ENCODE results near the gene PRPF31. TPM values are rescaled to one million over a fixed set of nuclear protein-coding genes. Genes with fewer than 3 reads are reported as not detected.

Gene PRPF31
- total RNA-seq, 2 donors from 2014 or later: 26.1 to 46.2 TPM

DNA sequence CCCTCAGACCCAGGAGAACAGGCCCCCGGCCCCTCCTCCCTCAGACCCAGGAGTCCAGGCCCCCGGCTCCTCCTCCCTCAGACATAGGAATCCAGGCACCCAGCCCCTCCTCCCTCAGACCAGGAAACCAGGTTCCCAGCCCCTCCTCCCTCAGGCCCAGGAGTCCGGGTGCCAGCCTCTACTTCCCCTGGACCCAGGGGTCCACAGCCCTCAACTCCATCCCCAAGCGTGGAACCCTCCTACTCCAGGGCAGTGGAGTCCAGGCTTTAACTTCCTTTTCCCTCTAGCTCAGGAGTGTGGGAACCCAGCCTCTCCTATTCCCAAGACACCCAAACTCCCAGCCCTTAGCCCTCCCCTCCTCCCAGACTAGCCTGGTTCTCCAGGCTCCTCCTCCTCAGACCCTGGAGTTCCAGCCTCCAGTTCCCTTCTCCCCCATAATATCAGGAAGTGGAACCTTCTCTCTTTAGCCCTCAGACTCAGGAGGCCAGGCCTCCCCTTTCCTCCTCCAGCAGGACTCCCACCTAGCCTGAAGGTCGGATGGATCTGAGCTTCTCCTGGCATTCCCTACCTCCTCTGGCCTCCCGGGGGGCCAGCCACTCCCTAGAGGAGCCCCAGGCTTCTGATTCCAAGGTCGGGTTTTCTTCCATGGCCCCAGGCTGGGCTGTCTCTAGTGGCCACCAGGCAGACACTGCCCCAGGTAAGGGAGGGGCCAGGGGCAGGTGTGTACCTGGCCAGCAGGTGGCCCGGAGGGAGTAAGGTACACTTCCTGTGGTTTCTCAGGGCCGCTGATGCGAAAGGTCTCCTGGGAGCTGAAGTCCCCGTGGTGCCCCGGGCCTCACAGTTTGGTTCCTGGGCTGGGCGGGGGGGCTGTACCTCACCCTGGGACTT lies 57.2 kb downstream of the PRPF31 start, which contains the start of gene TMC4:
Gene TMC4 (minus strand): TSS at position 690 of the 888 bp plus-strand sequence. CDS start 43 bp downstream, at position 647.
- H3K27ac ChIP-seq: peak within 1 kb of the TSS; percentile 32 to 35
- peaks cover 0 to 13% of the 10 kb centered on the region in 2 donors for H3K4me1 ChIP-seq
- peaks cover 0 to 3% of the 10 kb centered on the region in 2 donors for H3K27me3 ChIP-seq
- no peaks in the 10 kb centered on the region for H3K9me3 ChIP-seq
- no peaks in the 10 kb centered on the region for H3K36me3 ChIP-seq
- no peak for DNase-seq (ENCODE audit: low spot score)
- TF ChIP-seq, protein P1, sequence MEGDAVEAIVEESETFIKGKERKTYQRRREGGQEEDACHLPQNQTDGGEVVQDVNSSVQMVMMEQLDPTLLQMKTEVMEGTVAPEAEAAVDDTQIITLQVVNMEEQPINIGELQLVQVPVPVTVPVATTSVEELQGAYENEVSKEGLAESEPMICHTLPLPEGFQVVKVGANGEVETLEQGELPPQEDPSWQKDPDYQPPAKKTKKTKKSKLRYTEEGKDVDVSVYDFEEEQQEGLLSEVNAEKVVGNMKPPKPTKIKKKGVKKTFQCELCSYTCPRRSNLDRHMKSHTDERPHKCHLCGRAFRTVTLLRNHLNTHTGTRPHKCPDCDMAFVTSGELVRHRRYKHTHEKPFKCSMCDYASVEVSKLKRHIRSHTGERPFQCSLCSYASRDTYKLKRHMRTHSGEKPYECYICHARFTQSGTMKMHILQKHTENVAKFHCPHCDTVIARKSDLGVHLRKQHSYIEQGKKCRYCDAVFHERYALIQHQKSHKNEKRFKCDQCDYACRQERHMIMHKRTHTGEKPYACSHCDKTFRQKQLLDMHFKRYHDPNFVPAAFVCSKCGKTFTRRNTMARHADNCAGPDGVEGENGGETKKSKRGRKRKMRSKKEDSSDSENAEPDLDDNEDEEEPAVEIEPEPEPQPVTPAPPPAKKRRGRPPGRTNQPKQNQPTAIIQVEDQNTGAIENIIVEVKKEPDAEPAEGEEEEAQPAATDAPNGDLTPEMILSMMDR (IDR thresholded peaks at IDR 0.05): no peak
- peak within 1 kb of the TSS in 1 of 2 donors; percentile 23 for H3K4me3 ChIP-seq

GRCh38 chr19:54173359-54173699 lies 57.8 kb downstream of the PRPF31 start:
- H3K4me3 ChIP-seq: no peak overlapping the region
- H3K9me3 ChIP-seq: no peaks in the 10 kb centered on the region
- H3K4me1 ChIP-seq: peaks cover 0 to 9% of the 10 kb centered on the region in 2 donors
- no peaks in the 10 kb centered on the region for H3K36me3 ChIP-seq
- H3K27ac ChIP-seq: peak overlapping the region in 1 of 2 donors; percentile 32
- TF ChIP-seq, protein P1 (IDR thresholded peaks at IDR 0.05): no peak
- no peak for DNase-seq (ENCODE audit: low spot score)
- H3K27me3 ChIP-seq: peaks cover 0 to 3% of the 10 kb centered on the region in 2 donors

DNA sequence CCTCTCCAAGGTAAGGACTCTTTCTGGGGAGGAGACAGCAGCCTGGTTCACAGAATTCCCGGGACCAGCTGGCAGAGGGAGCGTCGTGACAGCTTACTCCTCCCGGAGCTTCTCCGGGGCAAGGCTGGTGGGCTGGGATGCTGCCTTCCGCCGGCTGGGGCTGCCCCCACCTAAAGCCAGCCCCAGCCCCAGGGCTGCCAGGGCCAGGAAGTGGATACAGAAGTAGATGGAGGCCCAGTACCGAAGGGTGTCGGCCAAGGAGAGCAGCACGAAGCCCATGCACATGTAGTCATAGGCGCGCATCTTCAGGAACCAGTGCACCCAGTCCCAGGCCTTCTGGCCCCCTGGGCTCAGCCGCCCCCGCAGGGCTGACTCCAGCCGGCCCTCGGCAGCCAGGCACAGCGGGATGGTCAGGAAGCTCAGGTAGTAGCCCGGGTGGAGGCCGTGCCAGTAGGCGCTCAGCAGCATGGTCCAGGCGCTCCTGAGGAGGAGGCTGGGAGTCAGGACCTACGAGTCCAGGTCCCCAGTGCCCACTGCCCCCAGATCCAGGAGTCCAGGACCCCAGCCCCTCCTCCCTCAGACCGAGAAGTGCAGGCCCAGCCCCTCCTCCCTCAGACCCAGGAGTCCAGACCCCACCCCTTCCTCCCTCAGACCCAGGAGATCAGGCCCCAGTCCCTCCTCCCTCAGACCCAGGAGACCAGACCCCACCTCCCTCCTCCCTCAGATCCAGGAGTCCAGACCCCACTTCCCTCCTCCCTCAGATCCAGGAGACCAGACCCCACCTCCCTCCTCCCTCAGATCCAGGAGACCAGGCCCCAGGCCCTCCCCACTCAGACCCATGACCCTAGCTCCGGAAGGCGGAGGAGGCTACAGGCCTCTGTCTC lies 58.6 kb downstream of the PRPF31 start:
- peaks cover 0 to 3% of the 10 kb centered on the region in 2 donors for H3K27me3 ChIP-seq
- H3K27ac ChIP-seq: no peak overlapping the region
- TF ChIP-seq, protein P1 (IDR thresholded peaks at IDR 0.05): no peak
- peaks cover 0 to 7% of the 10 kb centered on the region in 2 donors for H3K4me1 ChIP-seq
- H3K9me3 ChIP-seq: no peaks in the 10 kb centered on the region
- H3K4me3 ChIP-seq: no peak overlapping the region
- DNase-seq (ENCODE audit: low spot score): no peak
- H3K36me3 ChIP-seq: no peaks in the 10 kb centered on the region

GRCh38 chr19:54178581-54179261 lies 63.2 kb downstream of the PRPF31 start:
- Histone ChIP-seq H3K27ac (no peak overlapping the region), H3K36me3 (no peaks in the 10 kb centered on the region), H3K9me3 (no peaks in the 10 kb centered on the region), H3K4me3 (no peak overlapping the region), H3K27me3 (no peaks in the 10 kb centered on the region), H3K4me1 (no peaks in the 10 kb centered on the region)
- no peak for DNase-seq (ENCODE audit: low spot score)
- TF ChIP-seq, protein P1 (IDR thresholded peaks at IDR 0.05): no peak

- no peak overlapping the region for H3K4me3 ChIP-seq
- TF ChIP-seq, protein P1 (IDR thresholded peaks at IDR 0.05): no peak
- DNase-seq (ENCODE audit: low spot score): no peak
- H3K27me3 ChIP-seq: no peaks in the 10 kb centered on the region
- no peak overlapping the region for H3K27ac ChIP-seq
- H3K36me3 ChIP-seq: no peaks in the 10 kb centered on the region
- no peaks in the 10 kb centered on the region for H3K9me3 ChIP-seq
- no peaks in the 10 kb centered on the region for H3K4me1 ChIP-seq
Observed at GRCh38 chr19:54179262-54179852, 63.8 kb downstream of the PRPF31 start.
